Hippocampal formation (tissue), 2 donors: ENCODE results near the gene PPP1R7.

Experiments used
- DNase-seq, 2 donors: peaks; one replicate each; lab custom pipeline; 2025; lab: John Stamatoyannopoulos, UW

The PPP1R7 gene

GRCh38 chr2:241229563-241230401 lies 79.5 kb downstream of the PPP1R7 start:
- DNase-seq = no peak

- no peak for DNase-seq
Measured at GRCh38 chr2:241230435-241230834, 80.2 kb downstream of the PPP1R7 start.

- no peak for DNase-seq
Measured at GRCh38 chr2:241232736-241233575, 82.7 kb downstream of the PPP1R7 start.
